ENCODE data around the gene GNB3.

DNA sequence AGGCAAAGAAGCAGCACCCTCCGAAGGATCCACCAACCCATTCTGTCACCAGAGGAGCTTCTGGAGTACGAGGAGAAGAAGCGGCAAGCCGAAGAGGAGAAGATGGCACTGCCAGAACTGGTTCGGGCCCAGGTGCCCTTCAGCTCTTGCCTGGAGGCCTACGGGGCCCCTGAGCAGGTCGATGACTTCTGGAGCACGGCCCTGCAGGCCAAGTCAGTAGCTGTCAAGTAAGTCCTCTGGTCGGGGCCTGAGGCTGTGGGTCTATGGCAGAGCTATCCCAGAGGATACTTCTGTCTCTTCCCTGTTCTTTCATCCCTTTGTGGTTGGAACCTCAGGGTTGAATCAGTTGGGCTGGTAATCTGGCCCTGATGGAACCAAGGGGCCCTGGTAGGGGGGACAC is 20.7 kb downstream of the GNB3 start:
- TF ChIP-seq POLR2A (IDR thresholded peaks at IDR 0.05; ENCODE audit: borderline replicate concordance, extremely low read depth, insufficient read depth, insufficient read length) (no peak), EZH2 (IDR thresholded peaks at IDR 0.05) (no peak), ZFX (IDR thresholded peaks at IDR 0.05) (no peak), POLR2AphosphoS5 (IDR thresholded peaks at IDR 0.05; ENCODE audit: low read depth, low read length) (no peak)
- TF ChIP-seq, protein P1, sequence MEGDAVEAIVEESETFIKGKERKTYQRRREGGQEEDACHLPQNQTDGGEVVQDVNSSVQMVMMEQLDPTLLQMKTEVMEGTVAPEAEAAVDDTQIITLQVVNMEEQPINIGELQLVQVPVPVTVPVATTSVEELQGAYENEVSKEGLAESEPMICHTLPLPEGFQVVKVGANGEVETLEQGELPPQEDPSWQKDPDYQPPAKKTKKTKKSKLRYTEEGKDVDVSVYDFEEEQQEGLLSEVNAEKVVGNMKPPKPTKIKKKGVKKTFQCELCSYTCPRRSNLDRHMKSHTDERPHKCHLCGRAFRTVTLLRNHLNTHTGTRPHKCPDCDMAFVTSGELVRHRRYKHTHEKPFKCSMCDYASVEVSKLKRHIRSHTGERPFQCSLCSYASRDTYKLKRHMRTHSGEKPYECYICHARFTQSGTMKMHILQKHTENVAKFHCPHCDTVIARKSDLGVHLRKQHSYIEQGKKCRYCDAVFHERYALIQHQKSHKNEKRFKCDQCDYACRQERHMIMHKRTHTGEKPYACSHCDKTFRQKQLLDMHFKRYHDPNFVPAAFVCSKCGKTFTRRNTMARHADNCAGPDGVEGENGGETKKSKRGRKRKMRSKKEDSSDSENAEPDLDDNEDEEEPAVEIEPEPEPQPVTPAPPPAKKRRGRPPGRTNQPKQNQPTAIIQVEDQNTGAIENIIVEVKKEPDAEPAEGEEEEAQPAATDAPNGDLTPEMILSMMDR (IDR thresholded peaks at IDR 0.05 in 2 of 3, conservative IDR thresholded peaks at IDR 0.05 in 1 of 3; ENCODE audit: borderline replicate concordance in 1 of 3, insufficient read depth in 1 of 3, low read depth in 2 of 3, low read length in 2 of 3): no peak
- TF ChIP-seq, protein P2, sequence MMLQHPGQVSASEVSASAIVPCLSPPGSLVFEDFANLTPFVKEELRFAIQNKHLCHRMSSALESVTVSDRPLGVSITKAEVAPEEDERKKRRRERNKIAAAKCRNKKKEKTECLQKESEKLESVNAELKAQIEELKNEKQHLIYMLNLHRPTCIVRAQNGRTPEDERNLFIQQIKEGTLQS (IDR thresholded peaks at IDR 0.05): no peak
- TF ChIP-seq, protein P3, sequence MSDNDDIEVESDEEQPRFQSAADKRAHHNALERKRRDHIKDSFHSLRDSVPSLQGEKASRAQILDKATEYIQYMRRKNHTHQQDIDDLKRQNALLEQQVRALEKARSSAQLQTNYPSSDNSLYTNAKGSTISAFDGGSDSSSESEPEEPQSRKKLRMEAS (IDR thresholded peaks at IDR 0.05): no peak

All from HCT116 (cell line).